ENCODE results near the gene CEP120.

CEP120 gene

DNA sequence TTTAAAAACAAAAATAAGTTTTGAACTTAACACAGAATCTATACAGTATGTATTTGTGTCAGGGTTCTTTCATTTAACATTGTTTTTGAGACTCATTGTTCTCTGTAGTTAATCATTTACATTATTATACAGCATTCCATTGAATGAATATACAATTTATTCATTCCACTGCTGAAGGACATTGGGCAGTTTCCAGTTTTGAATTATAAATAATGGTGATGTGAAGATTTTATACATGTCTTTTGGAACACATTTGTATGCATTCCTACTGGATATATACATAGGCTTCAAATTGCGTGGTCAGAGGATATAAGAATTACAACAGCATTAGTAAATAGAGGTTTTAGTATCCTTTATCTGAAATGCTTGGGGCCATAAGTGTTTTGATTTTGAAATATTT is 72.0 kb downstream of the CEP120 start:
- H3K36me3 ChIP-seq (replicated peaks in 1 of 2; ENCODE audit: control insufficient read depth in 2 of 2, insufficient read depth in 2 of 2, low read length in 2 of 2): peaks cover 4 to 41% of the 10 kb centered on the region in 2 donors
- H3K4me3 ChIP-seq (ENCODE audit: low read length in 2 of 2): no peak overlapping the region
- no peaks in the 10 kb centered on the region for H3K4me1 ChIP-seq (ENCODE audit: control insufficient read depth in 2 of 2, insufficient read depth in 1 of 2, low read depth in 1 of 2, low read length in 2 of 2)
- H2BK120ac ChIP-seq (ENCODE audit: low read depth, low read length): no peak overlapping the region
- H3K23ac ChIP-seq (ENCODE audit: low read depth, low read length, poor library complexity): no peak overlapping the region
- no peak overlapping the region for H3K4me2 ChIP-seq (ENCODE audit: insufficient read depth, low read length, poor library complexity, severe bottlenecking)
- H4K91ac ChIP-seq (ENCODE audit: low read depth, low read length, poor library complexity): no peak overlapping the region
- H3K4ac ChIP-seq (ENCODE audit: low read length): no peak overlapping the region
- no peak overlapping the region for H3K14ac ChIP-seq (ENCODE audit: low read length)
- no CpG with 5 or more reads among the region's 1 CpG for WGBS, 2 donors (ENCODE audit: extremely low coverage in 2 of 2, insufficient read length in 2 of 2, insufficient replicate concordance in 1 of 2)
- H2BK5ac ChIP-seq (ENCODE audit: low read length): no peak overlapping the region
- H2AFZ ChIP-seq (ENCODE audit: low read length): no peak overlapping the region
- H3K27ac ChIP-seq (replicated peaks; ENCODE audit: low read length): no peak overlapping the region
- H3K27me3 ChIP-seq (ENCODE audit: control insufficient read depth in 3 of 3, insufficient read depth in 3 of 3, low read depth in 1 of 3, low read length in 3 of 3): no peaks in the 10 kb centered on the region
- no peak overlapping the region for H3K9ac ChIP-seq (ENCODE audit: low read depth, low read length, poor library complexity)
- no peak overlapping the region for H2BK15ac ChIP-seq (ENCODE audit: low read length)
- H2BK12ac ChIP-seq (ENCODE audit: low read length): no peak overlapping the region
- H3K9me3 ChIP-seq (replicated peaks in 1 of 2; ENCODE audit: control insufficient read depth in 2 of 2, insufficient read depth in 1 of 2, low read depth in 1 of 2, low read length in 2 of 2): peaks cover 0 to 2% of the 10 kb centered on the region in 2 donors
- no peak for DNase-seq (ENCODE audit: low spot score)
- H2AK5ac ChIP-seq (ENCODE audit: low read depth, low read length): no peak overlapping the region
- no peaks in the 10 kb centered on the region for H3K79me1 ChIP-seq (ENCODE audit: low read depth, low read length)
- no peak overlapping the region for H3K18ac ChIP-seq (ENCODE audit: low read length)
- H4K8ac ChIP-seq (ENCODE audit: low read depth, low read length): no peak overlapping the region

DNA sequence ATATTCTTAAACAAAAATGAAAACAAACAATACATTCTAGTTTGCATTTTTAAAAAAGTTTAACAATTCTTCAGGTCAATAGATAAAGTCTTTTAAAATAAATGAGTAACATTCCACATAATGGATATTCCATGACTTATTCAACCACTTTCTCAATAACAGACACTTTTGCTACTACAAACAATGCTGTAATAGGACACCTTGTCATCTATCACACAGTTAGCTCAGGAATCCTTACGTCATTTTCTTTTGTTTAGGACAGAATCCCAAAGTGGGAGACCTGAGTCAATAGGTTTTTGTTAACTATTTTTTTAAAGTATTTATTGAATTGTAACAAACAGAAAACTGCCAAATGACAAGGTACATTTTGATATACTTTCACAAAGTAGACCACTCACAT is 72.5 kb downstream of the CEP120 start:
- no peak overlapping the region for H3K4me2 ChIP-seq (ENCODE audit: insufficient read depth, low read length, poor library complexity, severe bottlenecking)
- no peak overlapping the region for H3K4me3 ChIP-seq (ENCODE audit: low read length in 2 of 2)
- H3K4me1 ChIP-seq (ENCODE audit: control insufficient read depth in 2 of 2, insufficient read depth in 1 of 2, low read depth in 1 of 2, low read length in 2 of 2): no peaks in the 10 kb centered on the region
- no peak overlapping the region for H2BK120ac ChIP-seq (ENCODE audit: low read depth, low read length)
- DNase-seq (ENCODE audit: low spot score): no peak
- H2AFZ ChIP-seq (ENCODE audit: low read length): no peak overlapping the region
- no peaks in the 10 kb centered on the region for H3K27me3 ChIP-seq (ENCODE audit: control insufficient read depth in 3 of 3, insufficient read depth in 3 of 3, low read depth in 1 of 3, low read length in 3 of 3)
- no peak overlapping the region for H3K4ac ChIP-seq (ENCODE audit: low read length)
- peaks cover 4 to 44% of the 10 kb centered on the region in 2 donors for H3K36me3 ChIP-seq (replicated peaks in 1 of 2; ENCODE audit: control insufficient read depth in 2 of 2, insufficient read depth in 2 of 2, low read length in 2 of 2)
- H2AK5ac ChIP-seq (ENCODE audit: low read depth, low read length): no peak overlapping the region
- no peak overlapping the region for H3K23ac ChIP-seq (ENCODE audit: low read depth, low read length, poor library complexity)
- no peaks in the 10 kb centered on the region for H3K9me3 ChIP-seq (replicated peaks in 1 of 2; ENCODE audit: control insufficient read depth in 2 of 2, insufficient read depth in 1 of 2, low read depth in 1 of 2, low read length in 2 of 2)
- no peak overlapping the region for H2BK5ac ChIP-seq (ENCODE audit: low read length)
- no peak overlapping the region for H2BK12ac ChIP-seq (ENCODE audit: low read length)
- no peak overlapping the region for H4K8ac ChIP-seq (ENCODE audit: low read depth, low read length)
- no peak overlapping the region for H3K14ac ChIP-seq (ENCODE audit: low read length)
- H3K79me1 ChIP-seq (ENCODE audit: low read depth, low read length): no peaks in the 10 kb centered on the region
- no peak overlapping the region for H3K18ac ChIP-seq (ENCODE audit: low read length)
- H3K27ac ChIP-seq (replicated peaks; ENCODE audit: low read length): no peak overlapping the region
- no peak overlapping the region for H3K9ac ChIP-seq (ENCODE audit: low read depth, low read length, poor library complexity)
- H4K91ac ChIP-seq (ENCODE audit: low read depth, low read length, poor library complexity): no peak overlapping the region
- H2BK15ac ChIP-seq (ENCODE audit: low read length): no peak overlapping the region
- WGBS, 2 donors (ENCODE audit: extremely low coverage in 2 of 2, insufficient read length in 2 of 2, insufficient replicate concordance in 1 of 2): no CpG with 5 or more reads among the region's 1 CpG

DNA sequence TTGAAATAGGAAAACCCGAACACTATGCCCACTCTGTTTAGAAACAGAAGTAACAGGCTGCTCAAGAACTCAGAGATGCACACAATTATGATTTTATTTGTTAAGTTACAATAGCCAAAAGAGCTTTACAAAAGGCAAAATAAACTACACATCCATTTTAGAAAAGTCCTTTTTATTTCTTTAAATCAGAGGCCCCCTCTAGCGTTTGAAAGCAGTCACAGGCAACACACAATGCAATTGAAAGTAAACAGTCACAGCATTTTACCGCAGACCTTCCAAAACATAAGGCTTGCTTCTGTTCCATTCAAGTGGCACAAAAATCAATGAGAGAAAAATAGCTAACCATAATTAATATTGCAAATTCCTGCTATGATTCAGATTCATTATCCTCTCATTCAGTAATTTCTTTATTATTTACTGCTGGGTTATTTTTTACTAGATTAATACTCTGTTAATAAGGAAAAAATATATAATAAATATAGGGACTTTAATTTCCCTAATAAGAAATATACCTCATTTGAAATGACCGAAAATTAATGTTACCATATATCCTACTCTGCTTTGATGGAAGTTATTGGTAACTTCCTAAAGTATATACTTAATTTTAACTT is 78.3 kb downstream of the CEP120 start:
- Histone ChIP-seq H3K14ac (ENCODE audit: low read length) (no peak overlapping the region), H3K18ac (ENCODE audit: low read length) (no peak overlapping the region), H4K8ac (ENCODE audit: low read depth, low read length) (no peak overlapping the region), H3K79me1 (ENCODE audit: low read depth, low read length) (no peaks in the 10 kb centered on the region), H3K4me3 (ENCODE audit: low read length in 2 of 2) (no peak overlapping the region), H3K4ac (ENCODE audit: low read length) (no peak overlapping the region), H2AK5ac (ENCODE audit: low read depth, low read length) (no peak overlapping the region), H3K4me1 (ENCODE audit: control insufficient read depth in 2 of 2, insufficient read depth in 1 of 2, low read depth in 1 of 2, low read length in 2 of 2) (no peaks in the 10 kb centered on the region), H3K9ac (ENCODE audit: low read depth, low read length, poor library complexity) (no peak overlapping the region), H3K27me3 (ENCODE audit: control insufficient read depth in 3 of 3, insufficient read depth in 3 of 3, low read depth in 1 of 3, low read length in 3 of 3) (no peaks in the 10 kb centered on the region), H2BK15ac (ENCODE audit: low read length) (no peak overlapping the region), H3K4me2 (ENCODE audit: insufficient read depth, low read length, poor library complexity, severe bottlenecking) (no peak overlapping the region), H3K9me3 (replicated peaks in 1 of 2; ENCODE audit: control insufficient read depth in 2 of 2, insufficient read depth in 1 of 2, low read depth in 1 of 2, low read length in 2 of 2) (no peaks in the 10 kb centered on the region), H2BK120ac (ENCODE audit: low read depth, low read length) (no peak overlapping the region), H3K23ac (ENCODE audit: low read depth, low read length, poor library complexity) (no peak overlapping the region), H2BK12ac (ENCODE audit: low read length) (no peak overlapping the region), H3K36me3 (replicated peaks in 1 of 2; ENCODE audit: control insufficient read depth in 2 of 2, insufficient read depth in 2 of 2, low read length in 2 of 2) (peaks cover 4 to 47% of the 10 kb centered on the region in 2 donors), H3K27ac (replicated peaks; ENCODE audit: low read length) (no peak overlapping the region), H4K91ac (ENCODE audit: low read depth, low read length, poor library complexity) (no peak overlapping the region), H2BK5ac (ENCODE audit: low read length) (no peak overlapping the region), H2AFZ (ENCODE audit: low read length) (no peak overlapping the region)
- WGBS, 2 donors (ENCODE audit: extremely low coverage in 2 of 2, insufficient read length in 2 of 2, insufficient replicate concordance in 1 of 2): no CpG with 5 or more reads among the region's 4 CpGs
- peak; percentile 2 for DNase-seq (ENCODE audit: low spot score)

DNA sequence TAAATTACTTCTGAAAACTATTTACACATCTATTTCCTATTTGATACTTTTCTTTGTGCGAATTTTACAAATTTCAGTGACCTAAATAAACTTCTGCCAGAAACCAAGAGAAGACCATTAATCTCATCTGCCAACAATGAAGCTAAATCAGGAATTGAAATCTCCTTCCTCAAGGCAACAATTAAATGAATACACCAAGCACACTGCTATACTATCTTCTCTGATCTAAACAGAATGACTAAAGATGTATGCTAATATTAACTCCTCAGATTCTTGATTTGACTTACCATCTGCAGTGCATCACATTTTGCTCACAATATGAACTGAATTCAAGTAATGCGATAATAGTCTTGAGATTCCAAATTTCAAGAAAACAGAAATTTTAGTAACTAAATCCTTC is 82.3 kb downstream of the CEP120 start:
- Histone ChIP-seq H2BK5ac (ENCODE audit: low read length) (no peak overlapping the region), H3K27ac (replicated peaks; ENCODE audit: low read length) (no peak overlapping the region), H3K18ac (ENCODE audit: low read length) (no peak overlapping the region), H3K9me3 (replicated peaks in 1 of 2; ENCODE audit: control insufficient read depth in 2 of 2, insufficient read depth in 1 of 2, low read depth in 1 of 2, low read length in 2 of 2) (no peaks in the 10 kb centered on the region), H2BK120ac (ENCODE audit: low read depth, low read length) (no peak overlapping the region), H3K9ac (ENCODE audit: low read depth, low read length, poor library complexity) (no peak overlapping the region), H3K4me2 (ENCODE audit: insufficient read depth, low read length, poor library complexity, severe bottlenecking) (no peak overlapping the region), H4K91ac (ENCODE audit: low read depth, low read length, poor library complexity) (no peak overlapping the region), H3K14ac (ENCODE audit: low read length) (no peak overlapping the region), H2BK15ac (ENCODE audit: low read length) (no peak overlapping the region), H2AK5ac (ENCODE audit: low read depth, low read length) (no peak overlapping the region), H3K23ac (ENCODE audit: low read depth, low read length, poor library complexity) (no peak overlapping the region), H3K4ac (ENCODE audit: low read length) (no peak overlapping the region), H3K4me1 (ENCODE audit: control insufficient read depth in 2 of 2, insufficient read depth in 1 of 2, low read depth in 1 of 2, low read length in 2 of 2) (no peaks in the 10 kb centered on the region), H4K8ac (ENCODE audit: low read depth, low read length) (no peak overlapping the region), H3K27me3 (ENCODE audit: control insufficient read depth in 3 of 3, insufficient read depth in 3 of 3, low read depth in 1 of 3, low read length in 3 of 3) (no peaks in the 10 kb centered on the region), H2AFZ (ENCODE audit: low read length) (no peak overlapping the region), H3K79me1 (ENCODE audit: low read depth, low read length) (no peaks in the 10 kb centered on the region), H3K4me3 (ENCODE audit: low read length in 2 of 2) (no peak overlapping the region), H3K36me3 (replicated peaks in 1 of 2; ENCODE audit: control insufficient read depth in 2 of 2, insufficient read depth in 2 of 2, low read length in 2 of 2) (peaks cover 0 to 9% of the 10 kb centered on the region in 2 donors), H2BK12ac (ENCODE audit: low read length) (no peak overlapping the region)
- no peak for DNase-seq (ENCODE audit: low spot score)
- WGBS, 2 donors (ENCODE audit: extremely low coverage in 2 of 2, insufficient read length in 2 of 2, insufficient replicate concordance in 1 of 2): no CpG with 5 or more reads among the region's 2 CpGs

All from neuronal stem cell (in vitro differentiated cells).